DMS79 treated with DMSO at 0.1 percent for 48 hours (cell line): ENCODE results near the gene BMPR1B.
A peak's percentile ranks its signal among the peaks of the same experiment; 100 is the strongest.

Experiments used
- DNase-seq: peaks from one replicate; lab custom pipeline; 2025; lab: John Stamatoyannopoulos, UW

BMPR1B gene

GRCh38 chr4:94757192-94758140 is at the start of gene BMPR1B:
Gene BMPR1B (plus strand): TSS chr4:94757955. CDS start chr4:95104425, 346,470 bp downstream.
- DNase-seq = no peak

GRCh38 chr4:94711635-94712034 is 46.1 kb upstream of the BMPR1B start:
- no peak for DNase-seq

GRCh38 chr4:94714365-94715160 is 43.2 kb upstream of the BMPR1B start:
- no peak for DNase-seq

GRCh38 chr4:94715726-94716125 is 42.0 kb upstream of the BMPR1B start:
- no peak for DNase-seq

DNA sequence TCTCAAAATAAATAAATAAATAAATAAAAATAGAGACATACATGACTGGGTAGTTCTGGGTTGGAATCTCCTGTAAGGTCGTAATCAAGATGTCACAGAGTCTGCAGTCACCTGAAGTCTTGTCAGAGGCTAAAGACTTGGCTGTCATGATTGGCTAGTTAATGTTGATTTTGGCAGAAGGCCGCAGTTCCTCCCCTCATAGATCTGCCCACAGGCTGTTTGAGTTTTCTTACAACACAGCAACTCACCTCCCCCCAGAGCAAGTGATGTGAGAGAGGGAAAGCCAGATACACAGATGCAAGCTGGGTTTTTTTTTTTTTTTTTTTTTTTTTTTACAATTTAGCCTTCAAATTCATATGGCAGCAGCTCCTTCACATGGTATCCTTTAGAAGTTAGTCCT is 36.4 kb upstream of the BMPR1B start:
- no peak for DNase-seq

DNA sequence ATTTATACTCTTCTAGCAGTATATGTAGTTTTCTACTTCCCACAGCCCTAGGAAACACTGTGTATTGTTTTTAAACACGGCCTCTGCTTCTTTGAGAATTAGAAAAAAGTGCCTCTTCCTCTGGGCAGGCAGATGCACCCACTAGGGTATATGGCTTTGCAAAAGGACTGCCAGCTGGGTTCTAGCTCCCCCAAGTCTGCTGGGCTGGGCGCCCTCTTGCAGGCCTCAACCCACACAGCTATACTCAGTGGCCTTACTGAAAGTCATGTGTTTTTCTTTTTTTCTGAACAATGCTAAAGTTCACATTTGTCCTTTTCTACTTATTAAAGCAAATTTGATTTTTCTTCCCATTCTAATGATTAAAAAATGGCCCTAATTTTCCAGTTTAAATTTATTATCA is 35.5 kb upstream of the BMPR1B start:
- DNase-seq = no peak

GRCh38 chr4:94722748-94723147 is 35.0 kb upstream of the BMPR1B start:
- peak; percentile 52 for DNase-seq

- DNase-seq = no peak
Measured at GRCh38 chr4:94724016-94724790, 33.6 kb upstream of the BMPR1B start.

DNA sequence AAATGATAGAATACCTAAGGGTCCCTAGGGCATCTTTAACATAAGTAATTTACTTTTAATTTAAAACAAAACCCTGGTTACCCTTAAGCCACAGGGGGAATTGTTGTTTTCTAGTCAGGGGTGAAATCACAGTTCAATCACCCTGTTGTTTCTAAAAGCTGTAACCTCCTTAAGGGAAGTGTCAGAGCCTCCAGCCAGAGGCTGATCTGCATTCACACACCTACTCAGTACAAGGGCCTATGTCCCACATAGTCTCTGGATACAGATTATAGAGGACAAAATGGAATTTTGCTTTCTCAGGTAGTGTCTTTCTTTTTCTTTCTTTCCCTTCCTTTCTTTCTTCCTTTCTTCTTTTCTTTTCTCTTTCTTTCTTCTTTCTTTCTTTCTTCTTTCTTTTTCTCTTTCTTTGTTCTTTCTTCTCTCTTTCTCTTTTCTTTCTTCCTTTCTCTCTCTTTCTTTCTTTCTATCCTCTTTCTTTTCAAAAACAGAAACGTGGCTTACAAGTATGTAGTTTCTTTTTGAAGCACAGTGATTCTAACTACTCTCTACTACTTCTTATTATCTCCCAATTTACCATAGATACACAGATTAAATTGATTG is 31.1 kb upstream of the BMPR1B start:
- DNase-seq = no peak

DNA sequence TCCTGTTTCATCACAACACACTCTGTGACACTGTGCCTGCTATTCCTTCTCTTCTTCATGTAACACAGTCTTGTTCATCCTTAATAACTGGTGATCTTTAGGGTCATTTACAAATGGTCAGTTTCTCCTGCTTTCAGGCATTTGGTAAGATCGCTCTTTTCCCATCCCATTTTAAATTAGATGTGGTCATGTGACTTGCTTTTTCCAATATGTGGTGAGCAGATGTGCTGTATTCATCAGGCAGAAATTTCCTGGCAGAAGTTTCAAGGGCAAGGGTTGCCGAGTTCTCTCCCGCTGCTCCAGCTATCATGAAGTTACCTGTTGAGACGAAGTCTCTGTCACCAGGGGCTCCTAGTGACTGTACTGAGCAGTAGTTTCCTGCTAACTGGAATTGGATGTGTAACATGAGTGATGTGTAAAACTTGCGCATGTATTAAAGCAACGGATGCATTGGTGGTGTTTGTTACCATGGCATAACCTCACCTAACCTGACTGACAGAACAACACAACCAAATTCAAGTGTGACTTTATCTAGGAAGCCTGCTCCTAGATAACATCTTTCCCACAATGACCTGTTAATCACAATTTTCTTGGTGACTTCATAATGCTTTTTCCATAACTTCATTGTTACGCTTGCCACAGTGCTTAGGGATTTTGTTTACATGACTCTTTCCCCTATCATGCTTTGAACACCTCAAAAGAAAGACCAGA is 29.5 kb upstream of the BMPR1B start:
- DNase-seq = no peak

DNA sequence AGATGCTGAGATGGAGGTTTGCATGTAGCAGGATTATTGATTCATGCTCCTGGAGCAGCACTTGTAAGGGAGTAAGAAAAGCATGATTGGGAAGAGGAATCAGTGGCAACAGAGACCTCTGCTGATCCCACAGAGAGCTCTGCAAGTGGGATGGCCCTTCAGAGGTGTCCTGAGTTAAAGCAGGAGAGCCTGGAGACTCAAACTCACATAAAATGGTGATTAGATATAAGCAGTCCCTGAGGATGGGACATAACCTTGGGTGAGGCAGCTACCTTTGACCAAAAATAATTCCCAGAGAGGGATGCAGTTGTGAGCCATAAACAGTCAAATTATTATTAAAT is 25.4 kb upstream of the BMPR1B start:
- DNase-seq = no peak

- no peak for DNase-seq
Measured at GRCh38 chr4:94739741-94740140, 18.0 kb upstream of the BMPR1B start.

DNA sequence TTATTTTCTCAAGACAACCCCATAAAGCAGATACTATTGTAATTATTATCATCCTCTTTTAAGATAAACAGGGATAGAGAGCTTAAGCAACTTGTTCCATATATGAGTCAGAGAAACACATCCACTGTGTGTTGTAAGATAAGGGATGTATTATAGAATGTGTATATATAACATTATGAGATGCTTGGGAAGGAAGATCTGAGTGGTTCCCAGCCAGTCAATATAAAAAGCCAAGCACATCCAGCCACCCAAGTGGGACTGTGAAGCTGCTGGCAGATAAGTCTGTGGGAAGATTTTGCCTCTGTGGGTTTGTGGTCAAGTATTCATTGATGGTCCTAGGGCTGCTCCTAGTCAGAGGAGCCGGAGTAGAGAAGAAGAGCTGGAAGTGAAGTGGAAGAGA is 16.5 kb upstream of the BMPR1B start:
- no peak for DNase-seq

DNA sequence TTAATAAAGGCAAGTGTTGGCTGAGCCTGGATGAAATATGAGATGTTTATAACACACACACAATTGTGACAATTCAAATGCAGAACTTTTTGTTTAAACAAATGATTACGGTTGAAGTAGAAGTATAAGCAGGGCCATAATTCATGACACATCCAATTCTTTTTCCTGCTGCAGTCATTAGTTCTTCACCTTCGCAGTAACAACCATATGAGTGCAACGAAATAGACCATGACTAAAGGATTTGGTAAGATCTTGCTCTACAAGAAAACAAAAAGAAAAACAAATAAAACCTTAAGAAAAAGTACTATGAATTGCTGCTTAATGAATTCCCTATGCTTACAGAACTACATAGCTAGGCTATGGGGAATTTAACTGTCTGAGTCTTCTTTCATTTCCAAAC is 13.9 kb upstream of the BMPR1B start:
- DNase-seq = no peak

- DNase-seq = no peak
Measured at GRCh38 chr4:94744850-94745249, 12.9 kb upstream of the BMPR1B start.

DNA sequence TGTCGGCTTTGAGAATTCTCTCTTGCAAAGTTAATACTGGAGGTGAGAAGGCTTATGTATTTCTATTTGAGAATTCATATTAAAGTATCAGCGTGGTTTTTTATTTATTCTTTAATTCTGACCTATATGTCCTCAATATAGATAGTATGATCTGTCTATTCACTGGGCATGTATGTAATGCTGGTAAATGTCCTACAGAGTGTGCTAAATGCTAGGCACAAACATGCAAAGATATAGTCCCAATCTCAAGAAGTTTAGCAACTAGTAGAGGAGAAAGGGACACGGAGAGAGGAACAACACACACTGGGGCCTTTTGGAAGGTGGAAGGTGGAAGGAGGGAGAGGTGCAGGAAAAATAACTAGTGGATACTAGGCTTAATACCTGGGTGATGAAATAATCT is 11.0 kb upstream of the BMPR1B start:
- no peak for DNase-seq

DNA sequence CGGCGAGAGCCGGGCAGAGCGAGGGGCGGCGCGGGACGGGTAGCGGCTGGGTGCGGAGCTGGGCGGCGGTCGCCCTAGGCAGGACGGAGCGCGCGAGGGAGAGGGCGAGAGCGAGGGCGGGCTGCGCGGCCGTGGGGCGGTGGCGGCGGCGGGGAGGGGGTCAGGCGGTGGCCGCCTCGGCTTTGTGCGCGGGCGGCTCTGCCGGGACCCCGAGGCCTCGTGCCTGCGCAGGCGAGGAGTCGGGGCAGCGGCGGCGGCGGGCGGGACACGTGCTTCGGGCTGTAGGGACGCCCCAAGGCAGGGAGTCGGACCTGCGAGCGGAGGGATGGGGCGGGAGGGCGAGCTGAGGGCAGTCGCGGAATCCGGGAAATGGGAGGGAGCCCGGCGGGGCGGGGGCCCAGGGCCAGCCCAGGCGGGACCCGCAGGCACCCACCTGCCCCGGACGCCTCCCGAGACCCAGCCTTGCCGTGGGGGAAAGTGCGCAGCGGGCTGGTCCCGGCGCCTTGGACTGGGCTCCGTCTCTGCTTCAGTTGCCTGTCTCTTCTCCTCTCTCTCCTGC is 465 bp downstream of the BMPR1B start:
- no peak for DNase-seq

DNA sequence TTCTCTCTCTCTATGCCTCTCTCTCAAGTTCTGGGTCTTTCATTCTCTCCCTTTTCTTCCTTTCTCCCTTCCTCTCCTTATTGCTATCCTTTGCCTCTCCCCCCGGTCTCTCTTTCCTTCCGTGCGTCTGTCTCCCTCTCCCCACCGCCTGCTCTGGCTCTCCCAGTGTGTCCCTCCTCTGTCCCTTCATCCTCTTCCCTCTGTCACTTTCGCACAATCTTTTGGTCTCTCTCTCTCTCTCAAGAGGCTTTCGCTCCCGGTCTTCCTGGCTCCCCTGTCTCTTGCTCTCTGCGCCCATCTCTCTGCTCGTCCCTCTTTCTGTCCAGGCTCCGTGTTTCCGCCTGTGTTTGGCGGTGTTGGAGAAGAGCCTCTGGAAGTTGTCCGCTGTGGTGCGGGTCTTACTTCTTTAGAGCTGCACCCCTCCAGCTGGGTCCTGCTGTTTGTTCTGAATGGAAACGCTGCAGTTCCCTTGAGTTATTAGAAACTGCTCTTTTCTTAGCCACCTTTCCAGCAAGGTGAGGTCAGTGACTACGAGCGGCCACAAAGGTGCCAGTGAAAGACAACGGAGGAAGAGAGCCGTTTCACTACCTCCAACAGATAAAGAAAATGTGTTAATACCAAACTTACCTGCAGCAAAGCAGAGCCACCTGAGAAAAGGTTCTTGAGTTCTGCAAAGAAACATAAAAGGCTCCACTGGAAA is 1.1 kb downstream of the BMPR1B start:
- DNase-seq = no peak

- DNase-seq = no peak
Measured at GRCh38 chr4:94759767-94760211, 2.0 kb downstream of the BMPR1B start.

- no peak for DNase-seq
Measured at GRCh38 chr4:94762326-94762725, 4.6 kb downstream of the BMPR1B start.
